ENCODE data around the gene SMCO4.

DNA sequence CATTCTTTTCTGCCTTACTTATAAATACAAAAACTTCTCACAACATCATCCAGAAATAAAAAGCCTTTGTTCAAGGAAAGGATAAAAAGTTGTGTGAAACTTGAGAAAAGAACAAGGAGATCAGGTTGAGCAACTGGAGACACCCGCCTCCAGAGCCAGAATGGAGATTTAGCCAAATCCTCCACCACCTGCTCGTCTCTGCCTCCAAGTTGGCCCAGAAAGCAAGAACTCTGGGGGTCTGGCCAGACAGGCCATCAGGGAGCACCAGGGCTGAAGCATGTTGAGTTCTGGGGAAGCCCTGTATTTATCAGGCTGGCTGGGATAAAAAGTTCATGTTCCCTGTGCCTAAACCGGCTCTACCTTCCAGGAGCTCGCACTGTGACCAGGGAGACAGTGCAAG, 14.9 kb downstream of the SMCO4 start:
- TF ChIP-seq, protein P1, sequence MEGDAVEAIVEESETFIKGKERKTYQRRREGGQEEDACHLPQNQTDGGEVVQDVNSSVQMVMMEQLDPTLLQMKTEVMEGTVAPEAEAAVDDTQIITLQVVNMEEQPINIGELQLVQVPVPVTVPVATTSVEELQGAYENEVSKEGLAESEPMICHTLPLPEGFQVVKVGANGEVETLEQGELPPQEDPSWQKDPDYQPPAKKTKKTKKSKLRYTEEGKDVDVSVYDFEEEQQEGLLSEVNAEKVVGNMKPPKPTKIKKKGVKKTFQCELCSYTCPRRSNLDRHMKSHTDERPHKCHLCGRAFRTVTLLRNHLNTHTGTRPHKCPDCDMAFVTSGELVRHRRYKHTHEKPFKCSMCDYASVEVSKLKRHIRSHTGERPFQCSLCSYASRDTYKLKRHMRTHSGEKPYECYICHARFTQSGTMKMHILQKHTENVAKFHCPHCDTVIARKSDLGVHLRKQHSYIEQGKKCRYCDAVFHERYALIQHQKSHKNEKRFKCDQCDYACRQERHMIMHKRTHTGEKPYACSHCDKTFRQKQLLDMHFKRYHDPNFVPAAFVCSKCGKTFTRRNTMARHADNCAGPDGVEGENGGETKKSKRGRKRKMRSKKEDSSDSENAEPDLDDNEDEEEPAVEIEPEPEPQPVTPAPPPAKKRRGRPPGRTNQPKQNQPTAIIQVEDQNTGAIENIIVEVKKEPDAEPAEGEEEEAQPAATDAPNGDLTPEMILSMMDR (conservative IDR thresholded peaks at IDR 0.05 in 1 of 2, IDR thresholded peaks at IDR 0.05 in 1 of 2; ENCODE audit: low read depth in 1 of 2, low read length in 2 of 2), result no peak
- no peak for TF ChIP-seq EZH2 (IDR thresholded peaks at IDR 0.05; ENCODE audit: low read length, missing control alignments)
